ENCODE measurements around the gene GLRA1.

Gene GLRA1

DNA sequence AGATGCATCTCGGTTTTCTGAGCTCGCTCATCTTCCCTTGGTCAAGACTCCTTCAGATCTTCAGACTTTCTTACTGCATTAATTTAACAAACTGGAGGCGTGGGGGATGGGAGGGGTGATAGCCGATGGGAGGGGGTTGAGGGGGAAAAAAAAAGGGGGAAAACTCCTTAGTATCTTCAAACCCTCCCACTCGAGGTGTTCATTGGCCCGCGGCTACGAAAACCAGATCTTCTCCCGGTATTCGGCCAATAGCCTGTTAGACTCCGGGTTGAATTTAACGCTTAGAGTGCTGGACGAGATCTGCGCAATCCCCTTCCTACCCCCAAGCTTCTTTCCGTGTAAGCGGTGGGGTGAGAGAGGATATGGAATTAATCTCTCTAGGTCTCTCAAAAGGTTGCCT lies 689 bp upstream of the GLRA1 start:
- H3K79me2 ChIP-seq: peaks cover 7% of the 10 kb centered on the region
- H3K27ac ChIP-seq: peak overlapping the region; percentile 65
- no peak overlapping the region for H3K4me3 ChIP-seq (ENCODE audit: low read depth, low read length)
- TF ChIP-seq CTCF (IDR thresholded peaks at IDR 0.05): no peak
- H3K36me3 ChIP-seq (ENCODE audit: control insufficient read depth, insufficient read depth, low read length): no peaks in the 10 kb centered on the region
- H3K4me1 ChIP-seq: peaks cover 5% of the 10 kb centered on the region
- H3K4me2 ChIP-seq (ENCODE audit: low read length): no peak overlapping the region
- H2AFZ ChIP-seq: peak overlapping the region; percentile 87
- no peak overlapping the region for H3K9ac ChIP-seq
- no peaks in the 10 kb centered on the region for H3K9me3 ChIP-seq (ENCODE audit: control insufficient read depth, low read length)
- H3K27me3 ChIP-seq (ENCODE audit: control insufficient read depth, insufficient read depth, low read length): no peaks in the 10 kb centered on the region

DNA sequence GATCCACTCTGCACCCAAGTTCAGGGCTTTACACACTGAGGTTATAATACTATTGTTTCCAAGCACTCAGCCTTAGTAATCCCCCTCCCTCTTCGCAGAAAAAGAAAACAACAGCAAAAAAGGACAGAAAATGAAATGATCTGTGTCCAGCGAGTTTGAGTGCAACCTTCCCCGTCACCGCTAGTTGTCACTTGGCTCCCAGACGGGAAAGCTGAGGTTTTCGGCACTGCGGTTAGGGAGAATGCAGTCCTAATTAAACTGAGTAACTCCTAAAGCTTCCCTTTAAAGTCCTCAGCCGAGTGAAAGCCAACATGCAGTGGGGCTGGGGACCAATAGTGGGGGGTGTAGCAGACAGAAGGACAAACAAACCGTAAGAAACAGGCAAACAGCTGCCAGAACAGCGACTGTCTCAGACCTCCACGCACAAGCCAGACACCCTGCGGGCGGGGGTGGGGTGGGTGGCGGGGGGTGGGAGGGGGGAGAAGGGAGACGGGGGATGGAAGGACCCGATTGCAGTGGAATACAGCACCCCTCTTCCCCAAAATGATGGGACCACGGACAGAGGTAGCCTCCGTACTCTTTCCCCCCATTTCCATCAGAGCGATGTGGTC lies 680 bp downstream of the GLRA1 start:
- H3K4me3 ChIP-seq (ENCODE audit: low read depth, low read length): no peak overlapping the region
- H3K4me2 ChIP-seq (ENCODE audit: low read length): no peak overlapping the region
- no peak overlapping the region for H3K9ac ChIP-seq
- H3K4me1 ChIP-seq: peaks cover 9% of the 10 kb centered on the region
- peaks cover 16% of the 10 kb centered on the region for H3K79me2 ChIP-seq
- peak overlapping the region; percentile 87 for H2AFZ ChIP-seq
- peak overlapping the region; percentile 65 for H3K27ac ChIP-seq
- peak; percentile 82 for TF ChIP-seq CTCF (IDR thresholded peaks at IDR 0.05)
- no peaks in the 10 kb centered on the region for H3K9me3 ChIP-seq (ENCODE audit: control insufficient read depth, low read length)
- H3K36me3 ChIP-seq (ENCODE audit: control insufficient read depth, insufficient read depth, low read length): no peaks in the 10 kb centered on the region
- no peaks in the 10 kb centered on the region for H3K27me3 ChIP-seq (ENCODE audit: control insufficient read depth, insufficient read depth, low read length)

GRCh38 chr5:151921916-151922315 lies 2.7 kb downstream of the GLRA1 start:
- H3K9ac ChIP-seq: no peak overlapping the region
- TF ChIP-seq CTCF (IDR thresholded peaks at IDR 0.05): no peak
- no peaks in the 10 kb centered on the region for H3K9me3 ChIP-seq (ENCODE audit: control insufficient read depth, low read length)
- no peak overlapping the region for H3K27ac ChIP-seq
- H3K4me2 ChIP-seq (ENCODE audit: low read length): no peak overlapping the region
- H3K36me3 ChIP-seq (ENCODE audit: control insufficient read depth, insufficient read depth, low read length): no peaks in the 10 kb centered on the region
- no peak overlapping the region for H2AFZ ChIP-seq
- H3K79me2 ChIP-seq: peaks cover 21% of the 10 kb centered on the region
- peaks cover 9% of the 10 kb centered on the region for H3K4me1 ChIP-seq
- no peak overlapping the region for H3K4me3 ChIP-seq (ENCODE audit: low read depth, low read length)
- H3K27me3 ChIP-seq (ENCODE audit: control insufficient read depth, insufficient read depth, low read length): no peaks in the 10 kb centered on the region

DNA sequence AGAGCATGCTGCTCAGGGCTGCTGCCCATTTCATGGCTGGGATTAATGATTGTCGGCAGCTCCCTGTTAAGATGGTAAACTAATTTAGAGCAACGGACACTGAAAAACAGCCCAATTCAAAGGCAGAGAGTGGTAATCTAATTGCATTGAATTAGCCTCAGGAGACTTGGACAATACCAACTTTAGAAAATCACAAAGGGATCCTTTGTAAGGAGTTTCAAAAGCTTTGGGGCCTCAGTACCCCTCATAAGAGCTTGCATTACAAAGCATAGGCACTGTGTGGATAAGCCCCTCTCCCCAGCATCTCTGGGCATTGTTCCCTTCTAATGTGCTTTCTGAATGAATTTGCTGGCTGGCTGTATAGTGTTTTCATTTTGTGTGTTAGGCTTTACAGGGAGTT lies 6.7 kb downstream of the GLRA1 start:
- Histone ChIP-seq H3K4me2 (ENCODE audit: low read length) (no peak overlapping the region), H3K27ac (no peak overlapping the region), H3K79me2 (peaks cover 27% of the 10 kb centered on the region), H3K36me3 (ENCODE audit: control insufficient read depth, insufficient read depth, low read length) (no peaks in the 10 kb centered on the region), H3K4me3 (ENCODE audit: low read depth, low read length) (no peak overlapping the region), H2AFZ (no peak overlapping the region), H3K9ac (no peak overlapping the region), H3K4me1 (peaks cover 4% of the 10 kb centered on the region), H3K9me3 (ENCODE audit: control insufficient read depth, low read length) (no peaks in the 10 kb centered on the region), H3K27me3 (ENCODE audit: control insufficient read depth, insufficient read depth, low read length) (no peaks in the 10 kb centered on the region)
- TF ChIP-seq CTCF (IDR thresholded peaks at IDR 0.05): no peak

GRCh38 chr5:151913425-151913824 lies 11.2 kb downstream of the GLRA1 start:
- Histone ChIP-seq H3K79me2 (peaks cover 11% of the 10 kb centered on the region), H3K4me1 (no peaks in the 10 kb centered on the region), H3K4me2 (ENCODE audit: low read length) (no peak overlapping the region), H3K4me3 (ENCODE audit: low read depth, low read length) (no peak overlapping the region), H3K9ac (no peak overlapping the region), H3K9me3 (ENCODE audit: control insufficient read depth, low read length) (no peaks in the 10 kb centered on the region), H3K27me3 (ENCODE audit: control insufficient read depth, insufficient read depth, low read length) (no peaks in the 10 kb centered on the region), H2AFZ (no peak overlapping the region), H3K36me3 (ENCODE audit: control insufficient read depth, insufficient read depth, low read length) (no peaks in the 10 kb centered on the region), H3K27ac (no peak overlapping the region)
- TF ChIP-seq CTCF (IDR thresholded peaks at IDR 0.05): no peak

Data from parathyroid adenoma (tissue), 2 donors.